DLD1 (cell line): ENCODE results near the gene PPME1.

Experiments
- in situ Hi-C: cut with HindIII; loops from 2 replicates; pipeline ENCODE4 v1.10.0; 2017; ENCODE audit warnings: low sequenced_read_pairs

The PPME1 gene

GRCh38 chr11:74276581-74276980 lies 105.5 kb downstream of the PPME1 start:
- in situ Hi-C loops: no loop called here

- in situ Hi-C loops: no loop called here
Observed at GRCh38 chr11:74278103-74278502, 107.0 kb downstream of the PPME1 start.

GRCh38 chr11:74278721-74279161 lies 107.7 kb downstream of the PPME1 start:
- in situ Hi-C loops: no loop called here

GRCh38 chr11:74279256-74279655 lies 108.2 kb downstream of the PPME1 start:
- in situ Hi-C loops: no loop called here

- in situ Hi-C loops: no loop called here
Observed at GRCh38 chr11:74280494-74280893, 109.4 kb downstream of the PPME1 start.

- in situ Hi-C loops: no loop called here
Observed at GRCh38 chr11:74282421-74282820, 111.3 kb downstream of the PPME1 start.

- in situ Hi-C loops: no loop called here
Observed at GRCh38 chr11:74282914-74283371, 111.9 kb downstream of the PPME1 start.

- in situ Hi-C loops: no loop called here
Observed at GRCh38 chr11:74283580-74284180, 112.6 kb downstream of the PPME1 start.

GRCh38 chr11:74284466-74284865 lies 113.4 kb downstream of the PPME1 start:
- in situ Hi-C loops: no loop called here

GRCh38 chr11:74288161-74288560 lies 117.1 kb downstream of the PPME1 start:
- in situ Hi-C loops: no loop called here

- in situ Hi-C loops: no loop called here
Observed at GRCh38 chr11:74288911-74289310, 117.8 kb downstream of the PPME1 start.

- in situ Hi-C loops: no loop called here
Observed at GRCh38 chr11:74297484-74297883, 126.4 kb downstream of the PPME1 start.

GRCh38 chr11:74299015-74299414 lies 127.9 kb downstream of the PPME1 start:
- in situ Hi-C loops: no loop called here
